ENCODE results near the gene NR2C2. TPM values are rescaled to one million over a fixed set of nuclear protein-coding genes. Genes with fewer than 3 reads are reported as not detected.

NR2C2 gene
- total and polyA plus RNA-seq, 12 donors = 6.4 to 42.2 (median 26.6) TPM

- no peak overlapping the region for H3K27ac ChIP-seq
- no peak for DNase-seq
- H3K4me3 ChIP-seq = peak overlapping the region in 2 of 4 donors; percentile 65 to 73
- H3K9me3 ChIP-seq (replicated peaks in 1 of 3) = no peaks in the 10 kb centered on the region
- no peak for TF ChIP-seq CTCF (IDR thresholded peaks at IDR 0.05)
- TF ChIP-seq POLR2A (IDR thresholded peaks at IDR 0.05) = no peak
- peaks cover 0 to 5% of the 10 kb centered on the region in 2 donors for H3K36me3 ChIP-seq (replicated peaks in 1 of 2)
- H3K4me1 ChIP-seq (replicated peaks in 1 of 2) = peaks cover 9 to 19% of the 10 kb centered on the region in 2 donors
- intact Hi-C loops (cut with DNase I) = no loop called here
- WGBS, 4 donors = 88 to 92% (median 89%) methylated on average over 7 to 13 of the region's 13 CpGs
- no peaks in the 10 kb centered on the region for H3K27me3 ChIP-seq
These were observed 116.4 kb downstream of the NR2C2 start for GRCh38 chr3:15063656-15064286.

- TF ChIP-seq POLR2A (IDR thresholded peaks at IDR 0.05) = no peak
- no peak for TF ChIP-seq CTCF (IDR thresholded peaks at IDR 0.05)
- intact Hi-C loops (cut with DNase I) = no loop called here
- H3K4me1 ChIP-seq (replicated peaks in 1 of 2) = peaks cover 9 to 19% of the 10 kb centered on the region in 2 donors
- DNase-seq = peak in 3 of 7 donors; percentile 28 to 37 (median 35)
- H3K4me3 ChIP-seq = peak overlapping the region; percentile 65 to 81 (median 76)
- peak overlapping the region in 4 of 5 donors; percentile 70 to 89 (median 79) for H3K27ac ChIP-seq
- H3K27me3 ChIP-seq = no peaks in the 10 kb centered on the region
- 1% methylated on average over 22 to 25 of the region's 25 CpGs for WGBS, 4 donors
- no peaks in the 10 kb centered on the region for H3K9me3 ChIP-seq (replicated peaks in 1 of 3)
- H3K36me3 ChIP-seq (replicated peaks in 1 of 2) = no peaks in the 10 kb centered on the region
These were observed 117.0 kb downstream of the NR2C2 start for GRCh38 chr3:15064299-15064834.

- peak; percentile 88 to 95 (median 92) for DNase-seq
- no peaks in the 10 kb centered on the region for H3K27me3 ChIP-seq
- WGBS, 4 donors = 0 to 4% (median 1%) methylated on average over 9 to 69 of the region's 69 CpGs
- H3K9me3 ChIP-seq (replicated peaks in 1 of 3) = no peaks in the 10 kb centered on the region
- H3K27ac ChIP-seq = peak within 1 kb of the TSS; percentile 53 to 89 (median 77)
- peak within 1 kb of the TSS; percentile 65 to 81 (median 76) for H3K4me3 ChIP-seq
- intact Hi-C loops (cut with DNase I) = no loop called here
- no peaks in the 10 kb centered on the region for H3K36me3 ChIP-seq (replicated peaks in 1 of 2)
- TF ChIP-seq POLR2A (IDR thresholded peaks at IDR 0.05) (peak; percentile 71 to 87), CTCF (IDR thresholded peaks at IDR 0.05) (no peak)
- H3K4me1 ChIP-seq (replicated peaks in 1 of 2) = peaks cover 9 to 19% of the 10 kb centered on the region in 2 donors
These were observed 117.6 kb downstream of the NR2C2 start, which contains the start of gene MRPS25 for GRCh38 chr3:15064835-15065549. MRPS25 (minus strand) TSS chr3:15065315; CDS start chr3:15065194, 121 bp downstream.

- H3K27me3 ChIP-seq = no peaks in the 10 kb centered on the region
- peak overlapping the region in 2 of 5 donors; percentile 81 to 89 for H3K27ac ChIP-seq
- intact Hi-C loops (cut with DNase I) = no loop called here
- TF ChIP-seq POLR2A (IDR thresholded peaks at IDR 0.05) (no peak), CTCF (IDR thresholded peaks at IDR 0.05) (no peak)
- DNase-seq = no peak
- H3K4me3 ChIP-seq = peak overlapping the region; percentile 1 to 81 (median 69)
- WGBS, 4 donors = 47 to 66% (median 59%) methylated on average over 16 of the region's 16 CpGs
- peaks cover 0 to 2% of the 10 kb centered on the region in 2 donors for H3K36me3 ChIP-seq (replicated peaks in 1 of 2)
- no peaks in the 10 kb centered on the region for H3K9me3 ChIP-seq (replicated peaks in 1 of 3)
- peaks cover 9 to 19% of the 10 kb centered on the region in 2 donors for H3K4me1 ChIP-seq (replicated peaks in 1 of 2)
These were observed 118.2 kb downstream of the NR2C2 start for GRCh38 chr3:15065550-15066007.
